Body of pancreas (tissue), 4 donors: ENCODE results near the gene C1QTNF12.

Source experiments
- POLR2A ChIP-seq, 3 donors: fragments of 450-650 bp; IDR thresholded peaks; one replicate each; pipeline ENCODE4 v1.6.1; 2016; ENCODE audit warnings: antibody characterized with exemption in 3 of 3, mild to moderate bottlenecking in 2 of 3
- TF ChIP-seq, protein P1 (sequence below), 7 experiments: fragments of 450-650 bp in 4 of 7; fragments of 200-600 bp in 3 of 7; sonication (generic) in 3 of 7; IDR thresholded peaks; one replicate each; pipeline ENCODE4 v1.5.1; 2016 to 2019; ENCODE audit warnings: antibody characterized with exemption in 7 of 7

DNA sequence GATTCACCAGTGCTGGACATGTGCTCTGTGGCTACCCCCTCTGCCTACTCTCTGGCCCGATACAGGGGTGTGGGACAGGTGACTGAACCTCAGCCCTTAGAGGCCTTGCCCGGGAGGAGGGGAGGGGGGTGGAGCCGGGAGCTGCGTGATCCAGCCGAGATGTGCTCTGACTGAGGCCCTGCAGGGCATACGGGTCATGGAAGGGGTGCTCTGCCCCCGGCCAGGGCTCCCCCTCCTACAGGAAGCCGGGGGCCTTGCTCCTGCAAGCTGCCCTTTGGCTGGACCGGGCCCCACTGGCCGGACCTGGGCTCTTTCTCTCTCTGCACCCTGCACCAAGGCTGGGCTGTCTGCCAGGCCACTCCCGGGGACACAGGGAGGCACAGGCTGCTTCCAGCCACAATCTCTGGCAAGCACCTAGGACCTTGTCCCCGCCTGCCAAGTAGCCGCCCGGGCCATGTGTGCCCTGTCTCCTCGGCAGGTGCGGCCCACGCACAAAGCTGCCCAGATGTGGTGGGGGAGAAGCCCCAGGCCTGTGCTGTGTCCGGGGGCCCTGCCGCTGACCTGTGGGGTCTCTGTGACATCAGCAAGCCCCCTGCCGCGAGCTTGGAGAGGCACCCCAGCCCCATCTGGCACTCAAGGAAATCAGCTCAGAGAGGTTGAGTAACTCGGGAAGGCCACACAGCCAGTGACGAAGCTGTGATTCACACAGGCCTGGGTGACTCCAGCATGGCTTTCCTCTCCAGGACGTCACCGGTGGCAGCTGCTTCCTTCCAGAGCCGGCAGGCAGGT lies 35.2 kb upstream of the C1QTNF12 start:
- TF ChIP-seq, protein P1, sequence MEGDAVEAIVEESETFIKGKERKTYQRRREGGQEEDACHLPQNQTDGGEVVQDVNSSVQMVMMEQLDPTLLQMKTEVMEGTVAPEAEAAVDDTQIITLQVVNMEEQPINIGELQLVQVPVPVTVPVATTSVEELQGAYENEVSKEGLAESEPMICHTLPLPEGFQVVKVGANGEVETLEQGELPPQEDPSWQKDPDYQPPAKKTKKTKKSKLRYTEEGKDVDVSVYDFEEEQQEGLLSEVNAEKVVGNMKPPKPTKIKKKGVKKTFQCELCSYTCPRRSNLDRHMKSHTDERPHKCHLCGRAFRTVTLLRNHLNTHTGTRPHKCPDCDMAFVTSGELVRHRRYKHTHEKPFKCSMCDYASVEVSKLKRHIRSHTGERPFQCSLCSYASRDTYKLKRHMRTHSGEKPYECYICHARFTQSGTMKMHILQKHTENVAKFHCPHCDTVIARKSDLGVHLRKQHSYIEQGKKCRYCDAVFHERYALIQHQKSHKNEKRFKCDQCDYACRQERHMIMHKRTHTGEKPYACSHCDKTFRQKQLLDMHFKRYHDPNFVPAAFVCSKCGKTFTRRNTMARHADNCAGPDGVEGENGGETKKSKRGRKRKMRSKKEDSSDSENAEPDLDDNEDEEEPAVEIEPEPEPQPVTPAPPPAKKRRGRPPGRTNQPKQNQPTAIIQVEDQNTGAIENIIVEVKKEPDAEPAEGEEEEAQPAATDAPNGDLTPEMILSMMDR (IDR thresholded peaks at IDR 0.05) = no peak
- no peak for TF ChIP-seq POLR2A (IDR thresholded peaks at IDR 0.05)
